COR-L47 (cell line): ENCODE results near the gene LARGE2.
"Not testable (repeated sequence)": the region's sequence is repeated elsewhere in the genome, so short reads cannot be mapped to it uniquely, and the experiment has no call there.

Experiments used
- DNase-seq: peaks from one replicate; lab custom pipeline; 2025; lab: John Stamatoyannopoulos, UW

LARGE2 gene

DNA sequence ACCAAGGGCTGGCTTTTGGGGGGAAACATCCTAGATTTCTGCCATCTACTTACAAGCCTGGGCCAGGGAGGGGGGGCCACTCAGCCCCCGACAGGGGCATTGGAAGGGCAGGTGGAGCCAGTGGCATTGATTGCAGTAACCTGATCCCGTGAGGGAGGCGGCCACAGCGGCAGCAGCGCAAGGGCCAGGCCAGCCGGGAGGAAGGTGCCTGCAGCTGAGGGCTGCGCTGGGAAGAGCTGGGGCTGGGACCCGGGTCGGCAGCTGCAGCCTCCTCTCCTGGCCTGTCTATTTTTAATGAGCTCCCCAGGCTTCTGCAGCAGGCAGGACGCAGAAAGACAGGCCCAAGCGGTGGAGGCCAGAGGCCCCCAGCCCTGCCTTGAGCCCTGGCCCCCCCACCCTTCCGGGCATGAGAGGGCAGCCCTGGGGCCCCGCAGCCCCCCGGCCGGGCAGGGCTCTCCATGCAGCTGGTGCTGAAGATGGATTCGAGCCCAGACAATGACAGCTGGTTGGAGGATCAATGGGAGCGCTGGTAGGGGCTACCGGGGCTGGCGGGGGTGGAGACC, 26.0 kb upstream of the LARGE2 start:
- DNase-seq, result peak; percentile 80

DNA sequence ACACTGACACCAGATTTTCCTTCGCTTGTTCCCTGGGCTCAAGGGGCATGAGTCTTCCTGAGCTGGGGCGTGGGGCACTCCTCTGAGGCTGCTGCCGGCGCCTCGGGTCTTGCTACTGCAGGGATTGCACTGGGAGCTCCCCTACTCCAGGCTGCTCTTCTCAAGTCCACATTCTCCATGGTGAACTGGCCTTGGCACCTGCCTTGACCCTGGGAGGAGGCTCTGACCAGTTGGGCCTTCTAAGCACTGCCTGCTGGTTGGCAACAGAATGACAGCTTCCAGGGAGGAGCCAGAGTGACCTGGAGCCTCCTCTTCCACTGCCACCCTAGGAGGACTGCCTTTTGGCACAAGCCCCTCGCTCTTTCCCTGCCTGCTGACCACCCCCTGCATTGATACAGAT, 24.9 kb upstream of the LARGE2 start:
- no peak for DNase-seq

DNA sequence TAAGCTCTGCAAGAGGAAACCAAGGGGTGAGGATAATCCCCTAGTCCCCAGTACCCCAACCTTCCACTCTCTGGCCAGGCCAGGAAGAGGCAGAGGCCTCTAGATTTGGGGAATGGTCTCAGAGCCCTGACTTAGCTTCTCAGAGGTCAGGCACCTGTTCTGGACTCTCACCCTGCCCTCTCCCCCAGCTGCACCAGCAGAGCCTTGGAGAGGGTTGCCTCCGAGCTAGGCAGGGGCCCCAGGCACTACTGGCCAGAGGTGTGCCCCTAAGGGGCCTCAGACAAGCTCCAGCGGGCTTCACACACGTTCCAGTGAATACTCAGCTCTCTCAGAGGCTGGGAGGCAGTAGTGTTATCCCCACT, 23.4 kb upstream of the LARGE2 start:
- DNase-seq, result no peak

DNA sequence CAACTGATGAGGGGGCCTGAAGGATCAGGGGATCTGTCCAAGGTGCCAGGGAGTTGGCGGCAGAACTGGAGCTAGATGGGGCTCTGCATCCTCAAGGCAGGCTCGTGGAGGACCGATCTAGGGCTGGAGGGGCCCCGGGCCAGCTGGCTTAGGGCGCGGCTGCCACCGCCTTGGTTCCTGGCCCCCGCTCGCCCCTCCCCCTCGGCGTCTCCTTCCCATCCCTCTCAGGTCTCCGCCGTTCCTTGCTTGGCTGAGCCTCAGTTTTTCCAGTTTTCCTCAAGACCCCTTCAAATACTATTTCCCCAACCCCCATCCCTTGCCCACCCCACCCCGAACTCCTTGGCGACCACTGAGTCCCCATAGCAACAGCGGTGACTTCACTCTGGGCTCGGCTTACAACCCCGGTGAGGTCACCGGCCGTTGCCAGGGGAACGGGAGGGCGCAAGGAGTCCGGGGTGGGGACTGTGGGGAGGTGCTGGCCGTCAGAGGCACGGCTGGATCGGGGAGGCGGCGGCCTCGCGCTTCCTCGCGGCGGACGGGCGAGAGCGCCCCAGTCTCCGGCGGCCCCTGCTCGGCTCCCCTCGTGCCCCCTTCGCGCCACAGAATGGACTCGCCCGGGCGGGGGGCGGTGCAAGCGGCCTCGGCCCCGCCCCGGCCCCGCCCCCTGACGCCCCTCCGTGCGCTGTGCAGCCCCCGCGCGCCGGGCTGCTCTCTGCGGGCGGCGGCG, 22.8 kb upstream of the LARGE2 start:
- DNase-seq, result peak; percentile 91

DNA sequence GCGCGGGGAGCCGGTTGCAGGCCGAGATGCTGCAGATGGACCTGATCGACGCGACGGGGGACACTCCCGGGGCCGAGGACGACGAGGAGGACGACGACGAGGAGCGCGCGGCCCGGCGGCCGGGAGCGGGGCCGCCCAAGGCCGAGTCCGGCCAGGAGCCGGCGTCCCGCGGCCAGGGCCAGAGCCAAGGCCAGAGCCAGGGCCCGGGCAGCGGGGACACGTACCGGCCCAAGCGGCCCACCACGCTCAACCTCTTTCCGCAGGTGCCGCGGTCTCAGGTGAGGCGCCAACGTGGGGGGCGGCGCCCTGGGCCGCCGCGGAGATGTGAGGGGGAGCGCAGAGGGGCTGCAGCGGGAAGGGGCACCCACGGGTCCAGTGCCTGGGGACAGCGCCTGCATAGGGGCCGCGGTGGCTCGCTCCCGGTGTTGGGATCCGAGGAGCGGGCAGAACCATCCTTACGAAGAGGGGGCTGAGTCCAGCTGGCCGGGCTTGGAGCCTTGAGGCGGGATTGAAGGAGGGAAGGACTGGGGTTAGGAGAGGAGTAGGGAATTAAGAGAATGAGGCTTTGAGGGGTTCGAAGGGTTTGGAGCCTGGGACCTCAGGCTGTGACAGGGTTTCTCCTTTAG, 22.2 kb upstream of the LARGE2 start:
- not testable (repeated sequence) for DNase-seq

DNA sequence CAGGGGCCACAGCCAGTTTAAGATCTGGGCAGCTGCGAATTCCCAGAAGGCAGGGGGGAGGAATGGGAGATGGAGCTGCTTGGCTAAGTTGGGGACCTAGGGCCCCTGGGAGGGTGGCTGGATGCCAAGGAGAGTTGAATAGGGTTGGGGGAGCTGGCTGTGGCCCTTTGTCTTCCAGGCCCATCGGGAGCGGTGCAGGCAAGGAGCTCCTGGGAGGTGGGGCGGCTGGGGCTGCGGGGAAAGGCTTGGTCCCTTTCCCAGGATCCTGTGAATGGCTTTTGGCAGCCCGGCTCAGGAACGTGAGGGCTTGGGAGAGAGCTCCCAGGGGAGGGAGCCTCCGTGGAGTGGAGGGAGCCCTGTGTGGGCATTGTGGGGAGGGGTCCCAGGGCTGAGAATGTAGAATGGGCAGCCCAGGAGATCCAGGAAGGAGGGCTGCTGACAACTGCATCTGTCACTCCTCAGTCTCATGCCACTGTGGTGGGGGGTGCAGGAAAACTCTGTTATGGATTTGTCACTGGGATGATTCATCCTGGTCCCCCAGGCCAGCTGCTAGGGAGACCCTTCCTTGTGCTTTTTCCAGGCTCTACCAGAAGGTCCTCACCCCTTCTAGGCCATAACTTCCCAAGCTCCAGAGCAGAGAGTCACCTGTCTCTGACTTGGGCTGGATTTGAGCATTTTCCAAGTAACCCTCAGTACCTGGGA, 21.4 kb upstream of the LARGE2 start:
- DNase-seq, result peak; percentile 10

DNA sequence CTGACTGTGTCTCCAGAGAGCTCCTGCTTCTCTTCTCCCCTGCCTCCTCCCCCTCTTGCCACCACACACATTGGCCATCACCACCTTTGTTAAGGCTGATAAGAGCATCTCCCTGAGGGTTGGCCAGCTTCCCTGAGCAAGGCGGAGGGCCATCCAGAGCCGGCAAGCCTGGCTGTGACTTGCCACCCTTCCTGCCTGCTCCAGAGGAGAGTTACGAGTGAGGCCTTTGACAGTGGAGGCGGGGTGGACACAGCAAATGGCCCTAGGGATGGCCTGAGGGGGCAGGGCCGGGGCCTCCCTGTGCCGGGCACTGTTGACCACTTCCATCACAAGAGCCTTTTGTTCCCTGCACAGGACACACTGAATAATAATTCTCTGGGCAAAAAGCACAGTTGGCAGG, 20.8 kb upstream of the LARGE2 start:
- DNase-seq, result no peak

DNA sequence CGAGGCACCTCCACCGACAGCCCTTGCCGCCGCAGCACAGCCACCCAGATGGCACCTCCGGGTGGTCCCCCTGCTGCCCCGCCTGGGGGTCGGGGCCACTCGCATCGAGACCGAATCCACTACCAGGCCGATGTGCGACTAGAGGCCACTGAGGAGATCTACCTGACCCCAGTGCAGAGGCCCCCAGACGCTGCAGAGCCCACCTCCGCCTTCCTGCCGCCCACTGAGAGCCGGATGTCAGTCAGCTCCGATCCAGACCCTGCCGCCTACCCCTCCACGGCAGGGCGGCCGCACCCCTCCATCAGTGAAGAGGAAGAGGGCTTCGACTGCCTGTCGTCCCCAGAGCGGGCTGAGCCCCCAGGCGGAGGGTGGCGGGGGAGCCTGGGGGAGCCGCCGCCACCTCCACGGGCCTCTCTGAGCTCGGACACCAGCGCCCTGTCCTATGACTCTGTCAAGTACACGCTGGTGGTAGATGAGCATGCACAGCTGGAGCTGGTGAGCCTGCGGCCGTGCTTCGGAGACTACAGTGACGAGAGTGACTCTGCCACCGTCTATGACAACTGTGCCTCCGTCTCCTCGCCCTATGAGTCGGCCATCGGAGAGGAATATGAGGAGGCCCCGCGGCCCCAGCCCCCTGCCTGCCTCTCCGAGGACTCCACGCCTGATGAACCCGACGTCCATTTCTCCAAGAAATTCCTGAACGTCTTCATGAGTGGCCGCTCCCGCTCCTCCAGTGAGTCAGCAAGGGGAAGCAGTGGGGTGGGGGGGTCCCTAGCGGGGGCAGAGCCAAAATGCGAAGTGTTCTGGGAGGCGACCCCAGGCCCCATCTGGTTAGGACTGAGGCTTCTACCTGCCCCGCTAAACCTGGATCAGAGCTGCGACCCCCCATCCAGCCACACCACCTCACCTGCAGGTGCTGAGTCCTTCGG, 19.7 kb upstream of the LARGE2 start:
- DNase-seq, result no peak

DNA sequence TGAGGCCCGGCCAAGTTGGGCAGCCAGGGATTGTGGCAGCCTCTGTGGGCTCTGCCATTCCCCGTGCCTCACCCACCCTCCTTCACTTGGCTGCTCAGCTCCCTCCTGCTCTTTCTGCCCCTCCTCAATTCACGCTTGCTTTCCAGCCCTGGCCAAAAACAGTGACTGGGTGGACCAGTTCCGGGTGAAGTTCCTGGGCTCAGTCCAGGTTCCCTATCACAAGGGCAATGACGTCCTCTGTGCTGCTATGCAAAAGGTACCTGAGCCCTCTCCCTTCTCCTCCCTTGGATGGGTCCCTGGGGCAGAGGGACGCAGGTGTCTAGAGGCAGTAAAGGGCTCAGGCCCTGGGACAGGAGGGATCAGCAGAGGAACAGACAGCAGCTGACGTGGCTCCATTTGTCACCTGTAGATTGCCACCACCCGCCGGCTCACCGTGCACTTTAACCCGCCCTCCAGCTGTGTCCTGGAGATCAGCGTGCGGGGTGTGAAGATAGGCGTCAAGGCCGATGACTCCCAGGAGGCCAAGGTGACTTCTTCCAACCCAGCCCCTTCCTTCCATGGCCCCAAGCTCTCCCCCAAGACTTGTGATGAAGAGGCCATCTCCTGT, 18.0 kb upstream of the LARGE2 start:
- no peak for DNase-seq

DNA sequence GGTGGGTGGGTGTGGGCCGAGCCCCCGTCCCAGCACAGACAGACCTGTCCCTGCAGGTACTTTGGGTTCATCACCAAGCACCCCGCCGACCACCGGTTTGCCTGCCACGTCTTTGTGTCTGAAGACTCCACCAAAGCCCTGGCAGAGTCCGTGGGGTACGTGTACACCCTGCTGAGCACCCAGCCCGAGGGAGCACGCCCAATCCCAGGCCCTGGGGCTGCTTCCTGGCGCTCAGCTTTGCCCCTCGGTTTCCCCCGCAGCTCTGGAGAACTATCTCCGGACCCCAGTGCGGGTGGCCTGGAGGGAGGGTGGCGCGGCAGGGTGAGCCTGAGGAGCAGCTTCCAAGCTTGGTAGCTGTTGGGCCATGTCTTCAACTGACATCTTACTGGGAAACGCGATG, 17.4 kb upstream of the LARGE2 start:
- DNase-seq, result no peak

DNA sequence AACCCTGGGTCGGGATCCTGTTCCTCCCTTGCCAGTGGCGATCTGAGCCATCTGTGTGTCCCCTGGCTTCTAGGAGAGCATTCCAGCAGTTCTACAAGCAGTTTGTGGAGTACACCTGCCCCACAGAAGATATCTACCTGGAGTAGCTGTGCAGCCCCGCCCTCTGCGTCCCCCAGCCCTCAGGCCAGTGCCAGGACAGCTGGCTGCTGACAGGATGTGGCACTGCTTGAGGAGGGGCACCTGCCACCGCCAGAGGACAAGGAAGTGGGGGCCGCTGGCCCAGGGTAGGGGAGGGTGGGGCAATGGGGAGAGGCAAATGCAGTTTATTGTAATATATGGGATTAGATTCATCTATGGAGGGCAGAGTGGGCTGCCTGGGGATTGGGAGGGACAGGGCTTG, 16.9 kb upstream of the LARGE2 start:
- DNase-seq, result not testable (repeated sequence)

DNA sequence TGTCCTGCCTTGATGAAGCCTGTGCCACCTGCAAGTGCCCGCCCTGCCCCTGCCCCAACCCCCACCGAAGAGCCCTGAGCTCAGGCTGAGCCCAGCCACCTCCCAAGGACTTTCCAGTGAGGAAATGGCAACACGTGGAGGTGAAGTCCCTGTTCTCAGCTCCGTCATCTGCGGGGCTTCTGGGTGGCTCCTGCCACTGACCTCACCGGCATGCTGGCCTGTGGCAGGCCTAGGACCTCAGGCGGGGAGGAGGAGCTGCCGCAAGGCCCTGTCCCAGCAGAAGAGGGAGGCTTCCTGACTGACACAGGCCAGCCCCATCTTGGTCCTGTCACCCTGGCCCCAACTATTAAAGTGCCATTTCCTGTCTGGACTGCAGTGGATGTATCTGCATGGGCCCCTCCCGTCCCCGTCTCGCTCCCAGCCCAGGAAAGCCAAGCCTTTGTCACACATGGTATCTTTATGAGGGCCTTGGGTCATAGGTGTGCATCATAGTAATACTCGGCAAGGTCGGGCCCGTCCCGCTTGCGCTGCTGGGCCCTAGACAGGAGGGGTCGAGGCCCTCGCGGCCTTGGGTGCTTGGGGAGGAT, 16.3 kb upstream of the LARGE2 start:
- DNase-seq, result no peak

DNA sequence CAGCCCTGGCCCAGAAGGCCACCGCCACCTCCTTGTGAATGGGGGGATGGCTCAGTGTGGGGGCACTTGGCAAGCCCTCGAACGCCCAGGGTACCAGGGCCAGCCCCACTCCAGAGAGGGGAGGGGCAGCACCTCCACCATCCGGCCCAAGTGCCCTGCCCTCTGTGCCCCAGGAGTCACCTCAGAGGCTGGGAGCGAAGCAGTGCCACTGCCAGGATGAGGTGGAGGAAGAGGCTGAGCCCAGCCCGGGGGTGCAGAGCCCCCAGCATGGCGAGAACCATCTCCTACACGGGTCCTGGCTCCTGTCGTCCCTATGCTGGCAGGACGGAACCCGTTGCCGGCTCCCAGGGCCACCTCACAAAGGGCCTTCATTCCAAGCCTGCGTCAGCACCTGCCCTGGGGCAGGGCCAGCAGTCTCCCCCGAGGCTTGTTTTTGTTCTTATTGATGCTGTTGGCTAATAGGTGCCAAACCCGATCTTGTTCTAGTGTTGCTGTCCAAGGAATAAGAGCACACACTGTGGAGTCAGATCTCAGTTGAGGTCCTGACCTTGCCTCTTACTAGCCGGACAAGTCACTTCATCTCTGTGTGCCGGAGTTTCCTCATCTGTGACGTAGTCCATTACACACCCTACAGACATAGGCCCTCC, 15.4 kb upstream of the LARGE2 start, which contains the start of gene FREY1:
FREY1 (minus strand) TSS at position 307 of the 647 bp plus-strand sequence; CDS start at position 281, 26 bp downstream.
- DNase-seq, result no peak

DNA sequence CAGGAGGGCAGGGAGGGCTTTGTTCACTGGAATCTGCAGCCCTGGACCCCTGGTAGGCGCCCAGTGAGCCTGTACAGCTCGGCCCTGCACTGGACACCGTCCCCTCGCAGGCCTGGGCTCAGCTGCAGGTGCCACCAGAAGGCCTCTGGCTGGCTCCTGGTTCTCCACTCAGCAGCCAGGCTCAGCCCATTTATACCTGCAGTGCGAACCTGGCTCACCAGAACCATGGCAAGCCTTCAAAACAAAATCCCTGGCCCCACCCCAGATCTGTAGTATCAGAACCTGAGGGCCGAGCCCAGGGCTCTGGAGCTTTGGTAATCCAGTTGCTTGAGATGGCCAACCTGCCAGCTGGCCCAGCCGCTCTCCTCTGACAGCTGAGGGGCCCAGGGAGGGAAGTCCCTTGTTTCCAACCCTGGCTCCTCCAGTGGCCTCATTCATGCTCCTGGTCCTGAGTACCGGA, 14.5 kb upstream of the LARGE2 start:
- DNase-seq, result no peak

DNA sequence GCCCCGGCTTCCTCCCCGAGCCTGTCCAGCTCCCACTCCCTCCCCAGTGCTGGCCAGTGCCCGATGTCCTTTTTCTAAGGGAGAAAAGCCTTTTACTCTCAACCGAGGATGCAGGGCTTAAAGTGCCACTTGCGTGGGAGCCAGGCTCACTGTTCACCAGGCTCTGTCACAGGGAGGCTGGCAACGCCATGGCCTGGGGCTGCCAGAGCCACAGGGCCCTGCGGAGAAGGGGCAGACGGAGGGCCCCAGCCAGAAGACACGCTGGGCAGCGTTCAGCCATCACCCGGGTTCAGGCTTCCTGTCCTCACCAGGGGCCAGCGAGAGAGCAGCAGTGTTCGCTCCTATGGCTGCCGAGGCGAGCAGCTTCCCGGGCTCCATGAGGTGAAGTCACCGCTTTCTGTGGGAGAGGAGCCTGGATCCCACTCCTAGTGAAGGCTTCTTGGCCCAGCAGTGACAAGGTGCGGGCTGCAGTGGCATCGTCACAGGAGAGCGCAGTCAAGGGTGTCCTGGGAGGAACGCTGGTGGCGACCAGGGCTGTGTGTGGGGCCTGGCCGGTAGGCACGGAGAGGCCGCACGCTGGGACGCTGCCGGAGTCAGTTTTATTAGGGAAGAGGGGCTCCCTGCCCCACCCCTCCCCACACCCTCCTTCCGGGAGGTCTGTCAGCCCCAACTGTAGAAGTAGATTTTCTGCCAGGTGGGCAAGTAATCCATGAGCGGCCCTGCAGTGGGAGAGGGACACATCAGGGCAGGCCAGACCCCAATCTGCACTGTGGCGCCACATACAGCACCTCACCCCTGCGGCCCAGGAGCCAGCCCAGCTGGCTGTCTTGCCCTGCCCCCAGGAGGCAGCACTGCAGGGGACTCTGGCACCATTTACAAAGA, 12.6 kb upstream of the LARGE2 start:
- no peak for DNase-seq

DNA sequence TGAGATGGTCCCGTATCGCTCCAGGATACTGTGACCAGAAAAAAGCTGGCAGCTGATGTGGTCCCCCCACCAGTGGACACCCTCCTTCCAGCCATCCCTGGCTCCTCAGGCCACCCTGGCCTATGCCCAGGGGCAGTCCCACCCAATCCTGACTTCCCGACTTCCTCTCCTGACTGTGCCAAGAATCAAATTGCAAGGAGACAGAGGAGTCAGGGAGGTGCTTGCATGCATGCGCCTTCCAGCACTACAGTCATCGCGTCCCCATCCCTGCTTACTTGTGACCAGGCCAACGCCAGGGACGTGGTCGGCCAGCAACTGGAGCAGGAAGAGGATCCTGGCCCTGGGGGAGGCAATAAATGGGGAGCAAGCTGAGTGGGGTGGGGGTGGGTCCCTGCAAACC, 11.8 kb upstream of the LARGE2 start:
- no peak for DNase-seq

DNA sequence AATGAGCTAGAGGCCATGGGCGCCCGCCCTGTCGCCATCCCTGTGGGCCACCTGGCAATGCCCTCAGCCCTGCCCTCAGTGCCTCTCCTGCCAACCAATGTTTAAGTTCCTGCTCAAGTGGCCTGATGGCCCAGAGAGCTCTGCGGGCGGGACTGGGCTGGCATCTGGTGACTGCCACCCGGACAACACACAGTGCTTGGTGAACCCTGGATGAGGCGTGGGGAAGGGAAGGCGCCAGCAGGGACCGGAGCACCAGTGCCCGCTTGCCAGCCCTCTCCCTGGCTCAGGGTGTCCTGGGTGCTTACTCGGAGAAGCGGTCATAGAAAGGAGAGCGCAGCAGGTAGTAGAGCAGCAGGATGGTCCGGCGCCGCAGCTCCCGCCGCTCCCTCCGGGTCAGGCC, 8.9 kb upstream of the LARGE2 start:
- no peak for DNase-seq

DNA sequence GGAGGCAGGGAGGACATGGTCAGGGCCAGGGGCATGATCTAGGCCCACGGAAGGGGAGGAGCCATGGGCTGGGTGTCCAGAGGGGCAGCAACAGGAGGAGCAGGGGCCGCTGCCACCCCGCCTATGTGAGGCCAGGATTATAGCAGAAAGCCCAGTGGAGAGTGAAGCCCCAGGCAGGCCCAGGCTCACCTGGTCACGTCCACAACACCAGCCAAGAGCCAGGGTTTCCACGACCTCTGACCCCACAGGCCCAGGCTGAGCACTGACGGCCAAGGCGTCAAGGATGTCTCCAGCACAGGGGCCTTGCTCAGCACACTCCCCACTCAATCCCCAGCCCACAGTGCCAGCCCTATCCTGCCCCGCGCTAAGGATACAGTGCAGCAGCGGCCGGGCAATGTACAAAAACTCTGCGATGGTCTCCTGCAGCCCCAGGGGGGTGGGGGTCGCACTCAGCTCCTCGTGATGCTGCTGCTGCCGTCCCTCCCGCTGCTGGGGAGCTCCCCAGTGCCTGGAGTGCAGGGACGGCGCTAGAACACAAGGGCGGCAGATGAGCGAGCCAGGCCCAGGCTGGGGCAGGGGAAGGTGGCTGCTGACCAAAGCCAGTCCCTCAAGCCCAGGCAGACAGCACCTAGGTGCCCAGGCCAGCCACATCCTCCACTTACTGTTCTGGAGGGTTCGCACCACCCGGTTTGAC, 8.4 kb upstream of the LARGE2 start:
- no peak for DNase-seq

DNA sequence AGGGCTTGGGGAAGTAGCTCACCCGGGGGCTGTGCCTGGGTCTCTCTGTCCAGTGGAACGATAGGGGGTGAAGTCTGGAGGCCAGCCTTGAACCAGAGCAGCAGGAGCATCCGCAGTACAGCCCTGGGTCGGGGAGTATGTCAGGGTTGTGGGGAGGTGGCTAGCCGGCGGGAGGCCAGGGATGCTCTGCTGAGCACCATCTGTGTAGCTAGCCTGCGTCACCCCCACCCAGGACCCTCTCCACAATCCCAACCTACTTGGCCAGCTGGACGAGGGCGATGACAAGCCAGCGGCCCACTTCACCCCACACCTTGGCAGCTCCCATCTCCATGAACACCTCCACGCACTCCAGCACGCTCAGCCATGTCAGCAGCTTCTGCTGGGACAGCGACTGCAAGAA, 7.0 kb upstream of the LARGE2 start:
- no peak for DNase-seq
